NCI-H524 treated with DMSO at 0.1 percent for 48 hours (cell line): ENCODE data around the gene MAZ.

ENCODE experiments used
- DNase-seq: peaks from one replicate; lab custom pipeline; 2025; lab: John Stamatoyannopoulos, UW

MAZ gene

DNA sequence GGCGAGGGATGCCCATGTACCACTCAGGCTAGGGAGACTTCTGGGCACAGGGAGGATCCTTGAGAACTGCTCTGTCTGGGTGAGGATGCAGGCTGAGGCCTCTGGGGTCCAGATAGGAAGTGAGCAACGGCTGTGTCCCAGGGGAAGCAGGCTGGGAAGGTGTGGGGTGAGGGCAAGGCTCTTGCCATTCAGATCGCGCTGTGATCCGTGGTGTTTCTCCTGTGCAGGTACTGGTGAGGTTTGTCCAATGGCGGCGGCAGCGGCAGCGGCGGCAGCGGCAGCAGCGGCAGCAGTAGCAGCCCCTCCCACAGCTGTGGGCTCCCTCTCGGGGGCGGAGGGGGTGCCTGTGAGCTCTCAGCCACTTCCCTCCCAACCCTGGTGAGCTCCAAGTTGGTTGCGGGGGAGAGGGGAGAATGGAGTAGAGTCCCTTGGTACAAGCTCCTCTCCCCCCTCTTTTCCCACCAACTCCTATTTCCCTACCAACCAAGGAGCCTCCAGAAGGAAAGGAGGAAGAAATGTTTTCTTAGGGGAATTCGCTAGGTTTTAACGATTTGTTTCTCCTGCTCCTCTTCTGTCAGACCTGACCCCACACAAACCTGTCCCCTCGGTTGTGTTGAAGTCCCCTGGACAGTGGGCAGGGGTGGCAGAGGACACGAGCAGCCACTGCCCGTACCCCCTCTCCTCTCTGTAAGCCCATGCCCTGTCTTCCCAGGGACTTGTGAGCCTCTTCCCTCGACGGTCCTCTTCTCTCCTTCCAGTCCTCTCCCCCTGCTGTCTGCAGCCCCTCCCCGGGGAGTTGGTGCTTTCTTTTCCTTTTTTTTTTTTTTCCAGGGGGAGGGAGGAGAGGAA is 3.7 kb downstream of the MAZ start:
- DNase-seq: no peak

DNA sequence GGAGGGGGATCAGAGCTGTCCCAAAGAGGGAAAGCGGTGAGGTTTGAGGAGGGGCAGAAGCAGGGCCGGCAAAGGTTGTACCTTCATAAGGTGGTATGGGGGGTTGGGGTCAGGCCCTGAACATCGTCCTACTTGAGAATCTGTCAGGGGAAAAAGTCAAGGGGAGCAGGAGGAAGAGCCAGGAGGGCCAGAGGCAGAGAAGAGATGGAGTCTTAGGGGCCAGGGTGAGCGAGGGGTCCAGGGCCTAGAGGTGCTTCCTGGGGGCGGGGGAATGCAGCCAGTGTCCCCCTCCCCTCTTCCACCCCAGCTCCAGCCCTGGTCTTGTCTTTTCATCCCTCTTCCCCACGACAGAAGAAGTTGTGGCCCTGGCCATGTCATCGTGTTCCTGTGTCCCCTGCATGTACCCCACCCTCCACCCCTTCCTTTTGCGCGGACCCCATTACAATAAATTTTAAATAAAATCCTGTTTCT is 4.4 kb downstream of the MAZ start:
- DNase-seq: no peak

DNA sequence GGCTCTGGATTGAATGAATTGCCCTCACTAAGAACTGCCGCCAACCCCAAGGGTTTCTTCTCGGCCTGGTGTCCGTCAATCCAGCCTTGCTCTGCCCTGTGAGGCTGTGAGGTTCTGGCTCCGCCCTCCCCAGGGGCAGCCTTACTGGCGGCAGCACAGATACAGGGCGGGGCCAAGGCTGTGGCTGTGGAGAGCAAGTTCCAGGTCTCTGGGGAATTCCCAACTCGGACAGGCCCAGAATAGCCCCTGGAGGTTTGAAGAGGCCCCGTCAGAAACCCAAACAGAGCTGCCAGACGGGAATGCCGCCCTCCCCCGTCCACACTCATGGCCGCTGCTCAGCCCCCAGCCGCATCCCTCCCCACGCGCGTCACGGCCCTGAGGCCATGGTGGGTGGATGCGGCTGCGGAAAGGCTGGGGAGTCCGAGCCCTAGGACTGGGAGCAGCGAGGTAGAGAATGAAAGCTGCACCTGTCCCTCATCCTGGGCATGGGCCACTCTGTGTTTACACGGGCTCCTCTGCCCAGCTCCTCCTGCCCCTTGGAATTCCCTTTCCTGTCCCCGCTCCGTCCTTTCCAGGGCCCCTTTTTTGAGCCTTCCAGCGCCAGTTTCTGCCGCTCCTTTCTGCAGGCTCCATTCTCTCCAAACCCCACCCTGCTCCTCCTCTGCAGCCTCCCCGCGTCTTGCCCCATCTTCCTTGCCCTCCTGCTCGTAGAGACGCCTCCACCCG is 5.0 kb downstream of the MAZ start:
- DNase-seq: peak; percentile 76

- peak; percentile 53 for DNase-seq
Measured at GRCh38 chr16:29811896-29812665, 5.8 kb downstream of the MAZ start, which contains the start of gene PRRT2. Gene PRRT2, plus strand, starts transcription at chr16:29812193. Its CDS starts 862 bp downstream, at chr16:29813055.

DNA sequence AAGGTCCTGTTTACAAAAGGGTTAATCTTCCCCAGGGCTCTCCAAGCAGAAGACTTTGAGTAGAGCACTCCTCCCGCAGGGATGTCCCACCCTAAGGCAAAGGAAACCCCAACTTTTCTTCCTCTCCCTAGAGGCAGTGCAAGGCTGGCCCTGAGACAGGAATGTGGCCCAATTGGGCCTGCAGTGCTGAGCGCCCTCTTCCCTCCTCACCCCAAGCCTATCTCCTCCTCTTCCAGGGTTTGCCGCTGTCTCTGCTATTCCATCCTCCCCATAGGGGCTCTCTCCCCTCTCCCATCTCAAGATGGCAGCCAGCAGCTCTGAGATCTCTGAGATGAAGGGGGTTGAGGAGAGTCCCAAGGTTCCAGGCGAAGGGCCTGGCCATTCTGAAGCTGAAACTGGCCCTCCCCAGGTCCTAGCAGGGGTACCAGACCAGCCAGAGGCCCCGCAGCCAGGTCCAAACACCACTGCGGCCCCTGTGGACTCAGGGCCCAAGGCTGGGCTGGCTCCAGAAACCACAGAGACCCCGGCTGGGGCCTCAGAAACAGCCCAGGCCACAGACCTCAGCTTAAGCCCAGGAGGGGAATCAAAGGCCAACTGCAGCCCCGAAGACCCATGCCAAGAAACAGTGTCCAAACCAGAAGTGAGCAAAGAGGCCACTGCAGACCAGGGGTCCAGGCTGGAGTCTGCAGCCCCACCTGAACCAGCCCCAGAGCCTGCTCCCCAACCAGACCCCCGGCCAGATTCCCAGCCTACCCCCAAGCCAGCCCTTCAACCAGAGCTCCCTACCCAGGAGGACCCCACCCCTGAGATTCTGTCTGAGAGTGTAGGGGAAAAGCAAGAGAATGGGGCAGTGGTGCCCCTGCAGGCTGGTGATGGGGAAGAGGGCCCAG is 6.7 kb downstream of the MAZ start:
- no peak for DNase-seq

DNA sequence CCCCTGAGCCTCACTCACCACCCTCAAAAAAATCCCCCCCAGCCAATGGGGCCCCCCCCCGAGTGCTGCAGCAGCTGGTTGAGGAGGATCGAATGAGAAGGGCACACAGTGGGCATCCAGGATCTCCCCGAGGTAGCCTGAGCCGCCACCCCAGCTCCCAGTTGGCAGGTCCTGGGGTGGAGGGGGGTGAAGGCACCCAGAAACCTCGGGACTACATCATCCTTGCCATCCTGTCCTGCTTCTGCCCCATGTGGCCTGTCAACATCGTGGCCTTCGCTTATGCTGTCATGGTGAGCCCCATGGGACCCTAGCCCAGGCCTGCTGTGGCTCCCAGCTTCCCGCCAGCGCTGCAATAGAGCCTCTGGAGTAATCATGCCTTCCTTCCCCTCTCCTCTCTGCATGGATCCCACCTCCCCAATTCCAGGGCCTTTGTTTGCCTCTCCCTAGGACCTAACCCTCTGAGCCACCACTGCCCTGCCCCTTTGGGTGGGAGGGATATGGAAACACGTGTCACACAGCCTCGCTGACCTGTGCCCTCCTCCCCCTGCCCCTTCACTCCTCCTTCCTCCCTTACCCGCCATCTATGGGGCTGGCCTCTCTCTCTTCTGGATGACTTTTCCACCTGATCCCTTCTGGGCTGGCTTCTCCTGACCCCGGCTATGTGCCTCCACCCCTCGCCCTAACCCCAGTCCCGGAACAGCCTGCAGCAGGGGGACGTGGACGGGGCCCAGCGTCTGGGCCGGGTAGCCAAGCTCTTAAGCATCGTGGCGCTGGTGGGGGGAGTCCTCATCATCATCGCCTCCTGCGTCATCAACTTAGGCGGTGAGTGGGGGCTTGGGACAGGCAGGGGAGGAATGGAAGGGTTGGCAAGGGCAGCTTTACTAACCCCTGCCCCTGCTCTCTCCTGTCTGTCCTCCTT is 7.6 kb downstream of the MAZ start:
- no peak for DNase-seq

GRCh38 chr16:29814592-29814991 is 8.3 kb downstream of the MAZ start:
- no peak for DNase-seq

DNA sequence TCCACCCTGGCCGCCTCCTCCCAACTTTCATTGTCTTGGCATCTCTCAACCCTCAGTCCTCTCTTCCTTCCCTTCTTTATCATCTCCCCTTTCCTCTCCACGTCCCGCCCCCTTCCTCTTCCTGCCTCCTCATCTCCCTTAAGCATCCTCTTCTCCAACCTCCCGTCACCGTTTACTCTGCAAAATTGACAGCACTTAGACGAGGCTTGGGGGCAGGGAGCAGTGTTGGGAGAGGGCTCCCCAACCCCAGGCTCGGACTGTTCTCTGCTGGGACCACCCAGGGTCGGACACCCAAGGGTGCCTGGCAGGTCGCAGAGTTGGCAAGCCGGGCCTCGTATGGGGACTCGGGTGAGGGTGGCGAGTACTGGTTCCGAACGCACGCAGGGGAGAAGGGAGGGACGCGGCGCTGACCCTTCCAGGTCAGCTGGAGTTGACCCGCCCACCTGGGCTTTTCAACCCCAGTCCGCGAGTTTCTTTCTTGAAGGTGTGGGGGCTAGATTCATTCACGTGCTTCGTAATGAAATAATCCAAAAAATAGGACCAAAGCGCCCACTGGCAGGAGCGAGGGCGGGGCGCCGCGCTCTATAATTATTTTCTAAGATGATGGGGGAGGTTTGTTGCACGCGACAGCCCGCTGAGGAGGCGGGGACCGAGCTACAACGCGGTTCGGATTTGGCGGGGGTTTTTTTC is 8.8 kb downstream of the MAZ start:
- DNase-seq: no peak

DNA sequence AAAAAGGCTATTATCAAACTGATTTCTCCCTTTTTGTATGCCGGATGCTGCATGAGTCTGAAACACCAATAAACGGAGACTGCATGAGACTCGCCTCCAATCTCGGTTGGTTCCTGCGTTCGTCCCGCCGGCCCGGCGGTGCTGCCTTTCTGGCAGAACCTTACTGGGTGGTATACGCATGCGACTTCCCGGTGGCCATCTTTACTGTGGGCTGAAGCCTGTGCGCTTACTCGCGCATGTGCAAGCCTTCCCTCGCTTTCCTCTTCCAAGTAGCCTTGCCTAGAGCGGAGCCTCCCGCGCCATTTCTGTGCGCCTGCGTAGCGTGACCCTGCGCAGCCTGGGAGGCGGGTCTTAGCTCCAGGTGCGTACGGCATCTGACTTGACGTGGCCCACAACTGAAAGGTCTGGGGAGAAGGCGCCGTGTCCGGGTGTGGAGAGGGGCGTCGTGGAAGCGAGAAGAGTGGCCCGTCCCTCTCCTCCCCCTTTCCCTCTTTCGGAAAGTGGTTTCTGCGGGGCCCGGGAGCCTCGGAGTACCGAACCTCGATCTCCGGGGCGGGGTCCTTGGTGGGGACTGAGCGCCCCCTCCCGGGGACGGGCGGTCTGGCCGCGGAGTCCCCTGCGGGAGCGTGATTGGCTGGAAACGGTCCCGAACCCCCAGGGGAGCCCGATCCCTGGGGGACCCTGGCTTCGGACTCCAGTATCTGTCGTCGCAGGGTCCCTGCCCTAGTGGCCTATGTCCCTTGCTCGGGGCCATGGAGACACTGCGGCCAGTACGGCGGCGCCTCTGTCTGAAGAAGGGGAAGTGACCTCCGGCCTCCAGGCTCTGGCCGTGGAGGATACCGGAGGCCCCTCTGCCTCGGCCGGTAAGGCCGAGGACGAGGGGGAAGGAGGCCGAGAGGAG is 9.7 kb downstream of the MAZ start, which contains the start of gene PAGR1:
Gene PAGR1 (plus strand): TSS at position 360 of the 901 bp plus-strand sequence. CDS start 374 bp downstream, at position 734.
- DNase-seq: peak; percentile 96

DNA sequence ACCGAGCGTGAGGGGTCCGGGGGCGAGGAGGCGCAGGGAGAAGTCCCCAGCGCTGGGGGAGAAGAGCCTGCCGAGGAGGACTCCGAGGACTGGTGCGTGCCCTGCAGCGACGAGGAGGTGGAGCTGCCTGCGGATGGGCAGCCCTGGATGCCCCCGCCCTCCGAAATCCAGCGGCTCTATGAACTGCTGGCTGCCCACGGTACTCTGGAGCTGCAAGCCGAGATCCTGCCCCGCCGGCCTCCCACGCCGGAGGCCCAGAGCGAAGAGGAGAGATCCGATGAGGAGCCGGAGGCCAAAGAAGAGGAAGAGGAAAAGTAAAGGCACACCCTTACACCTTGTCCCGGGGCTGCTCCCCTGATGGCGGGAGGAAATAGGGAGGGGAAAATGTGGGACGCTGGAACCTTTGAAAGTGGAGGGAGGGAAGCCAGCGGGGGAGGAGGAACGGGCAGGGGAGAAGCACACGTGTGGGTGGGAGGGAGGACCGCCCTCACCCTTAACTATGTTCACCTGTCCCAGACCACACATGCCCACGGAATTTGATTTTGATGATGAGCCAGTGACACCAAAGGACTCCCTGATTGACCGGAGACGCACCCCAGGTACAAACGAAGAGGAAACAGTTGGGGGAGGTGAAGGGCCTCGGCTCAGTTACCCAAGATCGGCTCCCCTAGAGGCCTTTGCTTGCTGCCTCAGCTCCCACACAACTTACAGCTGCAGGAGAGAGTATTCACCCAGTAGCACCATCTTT is 10.5 kb downstream of the MAZ start:
- no peak for DNase-seq

GRCh38 chr16:29818082-29818481 is 11.8 kb downstream of the MAZ start:
- DNase-seq: no peak

- no peak for DNase-seq
Measured at GRCh38 chr16:29819506-29819905, 13.2 kb downstream of the MAZ start.

DNA sequence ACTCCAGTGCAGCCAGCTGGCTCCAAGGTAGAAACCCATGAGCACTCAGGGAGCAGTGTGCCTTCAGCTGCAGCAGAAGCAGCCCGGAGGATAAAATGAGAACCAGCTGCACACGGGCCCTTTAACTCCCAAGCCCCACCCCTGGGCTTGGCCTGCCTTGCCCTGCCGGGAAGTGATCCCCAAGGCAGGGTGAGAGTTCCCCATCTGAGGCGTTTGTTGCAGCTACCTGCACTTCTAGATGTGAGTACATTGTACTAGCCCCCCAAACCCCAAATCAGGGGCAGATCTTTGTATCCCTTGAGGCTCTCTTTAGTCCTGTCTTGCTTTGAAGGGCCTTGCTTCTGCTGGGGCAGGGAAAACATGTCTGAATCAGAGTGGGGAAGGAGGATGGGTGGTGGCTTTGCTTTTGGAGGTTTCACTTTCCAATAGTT is 14.0 kb downstream of the MAZ start, which contains the start of gene MVP:
Gene MVP (plus strand): TSS at position 192 of the 431 bp plus-strand sequence. CDS start 10,088 bp downstream, outside the sequence.
- peak; percentile 86 for DNase-seq

DNA sequence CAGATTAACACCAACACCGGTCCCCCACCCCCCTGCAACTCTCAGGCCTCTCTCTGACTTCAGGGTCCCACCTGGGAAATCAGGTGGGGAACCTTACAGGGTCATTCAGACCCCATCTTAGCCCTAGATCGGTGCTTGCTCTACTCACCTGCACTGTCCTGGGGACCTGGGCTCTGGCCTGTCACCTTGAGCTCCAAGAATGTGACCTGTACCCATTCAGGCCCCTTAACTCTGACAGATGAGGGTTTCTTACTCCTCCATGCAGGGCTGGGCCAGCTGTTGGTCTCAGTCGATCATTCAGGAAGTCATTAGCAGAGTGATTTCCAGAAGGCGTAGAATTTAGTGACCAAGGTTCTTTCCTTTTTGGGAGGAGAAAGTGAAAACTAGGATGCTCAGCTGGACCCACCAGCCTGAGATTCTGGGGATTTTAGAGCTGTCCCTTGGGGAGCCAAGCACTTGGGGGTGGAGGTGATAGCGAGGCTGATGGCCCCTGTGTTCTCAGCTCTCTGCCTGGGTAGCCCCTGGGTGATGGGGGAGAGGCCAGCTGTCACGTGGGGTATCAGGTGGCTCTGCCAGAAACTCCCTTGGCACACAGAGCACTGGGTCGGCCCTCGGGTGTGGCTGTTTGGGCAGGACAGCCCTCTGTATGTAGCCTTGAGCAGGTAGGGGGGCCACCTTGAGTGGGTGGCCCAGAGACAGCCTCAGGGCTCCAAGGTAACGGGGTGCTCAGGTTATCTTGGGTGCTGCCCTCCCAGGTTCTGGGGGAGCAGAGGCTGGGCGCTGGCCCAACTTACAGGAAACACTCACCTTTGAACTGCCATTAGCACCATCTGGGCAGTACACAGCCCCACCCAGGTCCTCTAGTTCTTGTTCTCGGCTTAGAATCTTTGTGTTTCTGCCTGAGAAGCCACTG is 14.7 kb downstream of the MAZ start:
- DNase-seq: no peak

DNA sequence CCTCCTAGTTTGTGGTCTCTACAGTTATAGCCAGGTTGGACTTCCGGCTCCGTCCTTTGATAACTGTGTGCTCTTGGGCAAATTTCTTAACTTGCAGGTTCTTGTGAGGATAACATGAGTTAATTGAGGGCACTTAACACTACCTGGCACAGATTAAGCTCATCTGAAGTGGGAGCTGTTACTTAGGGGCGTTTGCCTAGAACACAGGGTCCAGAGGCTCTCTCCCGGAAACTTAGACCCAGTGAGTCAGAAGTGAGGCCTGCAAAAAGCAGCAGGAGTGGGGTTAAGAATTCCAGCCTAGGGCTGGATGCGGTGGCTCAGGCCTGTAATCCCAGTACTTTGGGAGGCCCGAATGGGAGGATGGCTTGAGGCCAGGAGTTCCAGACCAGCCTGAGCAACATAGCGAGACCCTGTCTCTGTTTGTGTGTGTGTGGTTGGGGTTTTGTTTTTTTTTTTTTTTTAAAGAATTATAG is 15.3 kb downstream of the MAZ start:
- DNase-seq: no peak

DNA sequence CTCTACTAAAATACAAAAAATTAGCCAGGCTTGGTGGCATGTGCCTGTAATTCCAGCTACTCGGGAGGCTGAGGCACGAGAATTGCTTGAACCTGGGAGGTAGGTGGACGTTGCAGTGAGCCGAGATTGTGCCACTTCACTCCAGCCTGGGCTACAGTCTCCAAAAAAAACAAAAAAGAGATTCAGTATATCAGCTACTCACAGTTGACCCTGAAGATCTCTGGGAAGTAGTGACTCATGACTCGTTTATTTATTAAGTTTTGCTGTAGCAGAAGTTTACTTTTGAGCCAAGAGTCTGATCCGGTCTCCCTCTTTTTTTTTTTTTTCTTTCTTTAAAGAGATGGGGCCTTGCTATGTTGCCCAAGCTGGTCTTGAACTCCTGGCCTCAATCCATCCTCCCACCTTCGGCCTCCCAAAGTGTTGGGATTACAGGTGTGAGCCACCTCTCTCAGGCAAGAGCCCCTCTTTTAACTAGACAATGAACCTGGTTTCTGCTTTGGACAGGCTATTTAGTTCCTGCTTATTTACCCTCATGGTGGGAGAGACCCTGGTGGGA is 18.3 kb downstream of the MAZ start:
- no peak for DNase-seq
